ENCODE measurements around the gene PDIA5. TPM values are rescaled to one million over a fixed set of nuclear protein-coding genes. Genes with fewer than 3 reads are reported as not detected.

PDIA5 gene
- total and polyA plus RNA-seq, 2 donors (not counting 1 experiment from before 2014, with no cell fraction given) = 2.6 to 3.8 TPM

- peaks cover 46% of the 10 kb centered on the region for H3K27me3 Mint-ChIP-seq
- peaks cover 0 to 2% (median 0%) of the 10 kb centered on the region in 3 donors for H3K9me3 ChIP-seq (ENCODE audit: control extremely low read depth in 1 of 3, control insufficient read depth in 2 of 3, insufficient read depth in 1 of 3, low read length in 2 of 3)
- H3K9me3 Mint-ChIP-seq (ENCODE audit: insufficient read depth) = no peaks in the 10 kb centered on the region
These were observed 34.8 kb upstream of the PDIA5 start for GRCh38 chr3:123032057-123032456.

DNA sequence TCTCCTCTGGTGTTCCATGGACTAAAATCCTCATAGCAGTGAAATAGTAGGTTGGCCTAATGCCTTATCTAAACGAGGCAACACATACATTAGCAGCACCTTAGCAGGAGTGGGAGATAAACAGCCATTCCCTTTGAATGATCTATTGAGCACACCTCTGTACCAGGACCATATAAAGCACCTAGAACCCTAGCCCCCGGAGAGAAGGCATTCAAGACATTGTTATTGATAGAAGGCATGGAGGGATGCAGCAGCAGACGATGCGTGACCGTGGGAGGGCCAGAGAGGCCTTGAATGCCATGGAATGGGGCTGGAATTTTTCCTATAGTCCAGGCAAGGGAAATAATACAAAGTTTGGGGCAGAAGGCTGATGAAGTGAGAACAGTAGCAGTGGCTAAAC is 32.7 kb upstream of the PDIA5 start:
- ChIA-PET CTCF (no interaction called here), POLR2A (no interaction called here)
- WGBS (ENCODE audit: insufficient coverage) = 95% methylated on average over 4 of the region's 5 CpGs
- H3K9me3 ChIP-seq (ENCODE audit: control extremely low read depth in 1 of 3, control insufficient read depth in 2 of 3, insufficient read depth in 1 of 3, low read length in 2 of 3) = no peaks in the 10 kb centered on the region
- H3K4me1 ChIP-seq (ENCODE audit: control insufficient read depth in 2 of 2, insufficient read depth in 2 of 2, low read length in 2 of 2) = no peaks in the 10 kb centered on the region
- no peak overlapping the region for H3K4me3 ChIP-seq (ENCODE audit: control extremely low read depth in 1 of 5, extremely low read depth in 1 of 5, insufficient read depth in 1 of 5, low read depth in 2 of 5, low read length in 4 of 5)
- intact Hi-C loops (cut with micrococcal nuclease) = no loop called here
- TF ChIP-seq, protein P1, sequence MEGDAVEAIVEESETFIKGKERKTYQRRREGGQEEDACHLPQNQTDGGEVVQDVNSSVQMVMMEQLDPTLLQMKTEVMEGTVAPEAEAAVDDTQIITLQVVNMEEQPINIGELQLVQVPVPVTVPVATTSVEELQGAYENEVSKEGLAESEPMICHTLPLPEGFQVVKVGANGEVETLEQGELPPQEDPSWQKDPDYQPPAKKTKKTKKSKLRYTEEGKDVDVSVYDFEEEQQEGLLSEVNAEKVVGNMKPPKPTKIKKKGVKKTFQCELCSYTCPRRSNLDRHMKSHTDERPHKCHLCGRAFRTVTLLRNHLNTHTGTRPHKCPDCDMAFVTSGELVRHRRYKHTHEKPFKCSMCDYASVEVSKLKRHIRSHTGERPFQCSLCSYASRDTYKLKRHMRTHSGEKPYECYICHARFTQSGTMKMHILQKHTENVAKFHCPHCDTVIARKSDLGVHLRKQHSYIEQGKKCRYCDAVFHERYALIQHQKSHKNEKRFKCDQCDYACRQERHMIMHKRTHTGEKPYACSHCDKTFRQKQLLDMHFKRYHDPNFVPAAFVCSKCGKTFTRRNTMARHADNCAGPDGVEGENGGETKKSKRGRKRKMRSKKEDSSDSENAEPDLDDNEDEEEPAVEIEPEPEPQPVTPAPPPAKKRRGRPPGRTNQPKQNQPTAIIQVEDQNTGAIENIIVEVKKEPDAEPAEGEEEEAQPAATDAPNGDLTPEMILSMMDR (IDR thresholded peaks at IDR 0.05) = no peak
- no peak for TF ChIP-seq EZH2 (IDR thresholded peaks at IDR 0.05; ENCODE audit: borderline replicate concordance, insufficient read depth, low read depth, low read length, poor library complexity, severe bottlenecking)
- no peak overlapping the region for H2AFZ ChIP-seq (ENCODE audit: insufficient read depth, low read depth, low read length, poor library complexity, severe bottlenecking)
- no peak for DNase-seq
- no peaks in the 10 kb centered on the region for H3K36me3 ChIP-seq (replicated peaks in 1 of 2; ENCODE audit: control extremely low read depth in 1 of 2, control insufficient read depth in 1 of 2, extremely low read depth in 1 of 2, insufficient read depth in 2 of 2, low read length in 1 of 2)
- no peak overlapping the region for H3K27ac ChIP-seq (ENCODE audit: low read length in 2 of 2)
- H4K20me1 ChIP-seq (ENCODE audit: control insufficient read depth, insufficient read depth, low read length, poor library complexity, severe bottlenecking) = no peaks in the 10 kb centered on the region
- Mint-ChIP-seq H3K27me3 (peaks cover 54% of the 10 kb centered on the region), H3K27ac (no peak overlapping the region), H3K4me1 (no peaks in the 10 kb centered on the region), H3K4me3 (no peak overlapping the region), H3K9me3 (ENCODE audit: insufficient read depth) (no peaks in the 10 kb centered on the region)
- peaks cover 0 to 46% (median 22%) of the 10 kb centered on the region in 4 experiments for H3K27me3 ChIP-seq (replicated peaks in 1 of 4; ENCODE audit: control extremely low read depth in 1 of 4, control insufficient read depth in 3 of 4, insufficient read depth in 4 of 4, low read length in 3 of 4)
- H3K4me2 ChIP-seq (replicated peaks; ENCODE audit: low read depth, low read length, poor library complexity, severe bottlenecking) = no peak overlapping the region
- ATAC-seq (ENCODE audit: low read depth) = no peak
- no peak overlapping the region for H3K9ac ChIP-seq (ENCODE audit: low read length)
- H3K79me2 ChIP-seq (ENCODE audit: control insufficient read depth, insufficient read depth, low read length) = no peaks in the 10 kb centered on the region

More at GRCh38 chr3:123032057-123032456, 34.8 kb upstream of the PDIA5 start:
- ChIA-PET POLR2A (no interaction called here), CTCF (interaction anchor here (1.1 to 2.9 kb wide), 6 partner anchors 17 to 473 kb away, joined by 3 to 18 read pairs (median 4); no protein-coding TSS in a partner anchor)
- no peak overlapping the region for H3K27ac ChIP-seq (ENCODE audit: low read length in 2 of 2)
- no peaks in the 10 kb centered on the region for H3K36me3 ChIP-seq (replicated peaks in 1 of 2; ENCODE audit: control extremely low read depth in 1 of 2, control insufficient read depth in 1 of 2, extremely low read depth in 1 of 2, insufficient read depth in 2 of 2, low read length in 1 of 2)
- 86% methylated on average over 3 of the region's 3 CpGs for WGBS (ENCODE audit: insufficient coverage)
- Mint-ChIP-seq H3K4me1 (peaks cover 8% of the 10 kb centered on the region), H3K27ac (no peak overlapping the region), H3K4me3 (no peak overlapping the region)
- no peak overlapping the region for H3K9ac ChIP-seq (ENCODE audit: low read length)
- H4K20me1 ChIP-seq (ENCODE audit: control insufficient read depth, insufficient read depth, low read length, poor library complexity, severe bottlenecking) = no peaks in the 10 kb centered on the region
- peaks cover 0 to 59% (median 33%) of the 10 kb centered on the region in 4 experiments for H3K27me3 ChIP-seq (replicated peaks in 1 of 4; ENCODE audit: control extremely low read depth in 1 of 4, control insufficient read depth in 3 of 4, insufficient read depth in 4 of 4, low read length in 3 of 4)
- H2AFZ ChIP-seq (ENCODE audit: insufficient read depth, low read depth, low read length, poor library complexity, severe bottlenecking) = no peak overlapping the region
- H3K4me1 ChIP-seq (ENCODE audit: control insufficient read depth in 2 of 2, insufficient read depth in 2 of 2, low read length in 2 of 2) = peaks cover 10 to 15% of the 10 kb centered on the region in 2 donors
- intact Hi-C loops (cut with micrococcal nuclease) = no loop called here
- H3K79me2 ChIP-seq (ENCODE audit: control insufficient read depth, insufficient read depth, low read length) = no peaks in the 10 kb centered on the region
- H3K4me3 ChIP-seq (ENCODE audit: control extremely low read depth in 1 of 5, extremely low read depth in 1 of 5, insufficient read depth in 1 of 5, low read depth in 2 of 5, low read length in 4 of 5) = no peak overlapping the region
- no peak for ATAC-seq (ENCODE audit: low read depth)
- TF ChIP-seq EZH2 (IDR thresholded peaks at IDR 0.05; ENCODE audit: borderline replicate concordance, insufficient read depth, low read depth, low read length, poor library complexity, severe bottlenecking) = no peak
- TF ChIP-seq, protein P1 (IDR thresholded peaks at IDR 0.05) = no peak
- H3K4me2 ChIP-seq (replicated peaks; ENCODE audit: low read depth, low read length, poor library complexity, severe bottlenecking) = no peak overlapping the region
- DNase-seq = no peak
